HUES48 (cell line): Measurements from ENCODE around the gene NRG3.

Source experiments
- H3K27ac ChIP-seq: one replicate; pipeline ENCODE4 v1.7.0; 2013; ENCODE audit warnings: low read depth, low read length, inconsistent platforms
- H3K27me3 ChIP-seq: 2 replicates; pipeline ENCODE4 v1.6.1; 2013; ENCODE audit warnings: mild to moderate bottlenecking, low read length; ENCODE audit not compliant: control insufficient read depth, insufficient read depth
- H3K36me3 ChIP-seq: 2 replicates; pipeline ENCODE4 v1.6.1; 2013; ENCODE audit warnings: low read length; ENCODE audit not compliant: control insufficient read depth, insufficient read depth
- H3K4me1 ChIP-seq: 2 replicates; pipeline ENCODE4 v1.6.1; 2013; ENCODE audit warnings: mild to moderate bottlenecking, low read length; ENCODE audit not compliant: control insufficient read depth, insufficient read depth
- H3K4me3 ChIP-seq: 2 replicates; pipeline ENCODE4 v1.5.1; 2013; ENCODE audit warnings: mild to moderate bottlenecking, low read depth, low read length
- H3K9ac ChIP-seq: 2 replicates; pipeline ENCODE4 v1.6.1; 2013; ENCODE audit warnings: mild to moderate bottlenecking, low read depth, low read length, moderate library complexity
- H3K9me3 ChIP-seq: 2 replicates; pipeline ENCODE4 v1.6.1; 2013; ENCODE audit warnings: low read length; ENCODE audit not compliant: control insufficient read depth, insufficient read depth

The NRG3 gene

GRCh38 chr10:82453678-82454293 is 578.8 kb downstream of the NRG3 start:
- no peaks in the 10 kb centered on the region for H3K36me3 ChIP-seq
- no peaks in the 10 kb centered on the region for H3K9me3 ChIP-seq
- H3K4me1 ChIP-seq: no peaks in the 10 kb centered on the region
- no peak overlapping the region for H3K4me3 ChIP-seq
- H3K27ac ChIP-seq: no peak overlapping the region
- no peaks in the 10 kb centered on the region for H3K27me3 ChIP-seq
- H3K9ac ChIP-seq: no peak overlapping the region

GRCh38 chr10:82462910-82463551 is 588.0 kb downstream of the NRG3 start:
- Histone ChIP-seq H3K9ac (no peak overlapping the region), H3K27me3 (no peaks in the 10 kb centered on the region), H3K4me1 (no peaks in the 10 kb centered on the region), H3K4me3 (no peak overlapping the region), H3K27ac (no peak overlapping the region), H3K9me3 (no peaks in the 10 kb centered on the region), H3K36me3 (no peaks in the 10 kb centered on the region)

GRCh38 chr10:82463614-82464013 is 588.6 kb downstream of the NRG3 start:
- no peak overlapping the region for H3K27ac ChIP-seq
- H3K9me3 ChIP-seq: no peaks in the 10 kb centered on the region
- H3K4me1 ChIP-seq: peaks cover 4% of the 10 kb centered on the region
- H3K4me3 ChIP-seq: no peak overlapping the region
- H3K9ac ChIP-seq: no peak overlapping the region
- H3K36me3 ChIP-seq: no peaks in the 10 kb centered on the region
- no peaks in the 10 kb centered on the region for H3K27me3 ChIP-seq

- Histone ChIP-seq H3K27ac (no peak overlapping the region), H3K9ac (no peak overlapping the region), H3K9me3 (no peaks in the 10 kb centered on the region), H3K4me1 (peaks cover 11% of the 10 kb centered on the region), H3K4me3 (no peak overlapping the region), H3K27me3 (no peaks in the 10 kb centered on the region), H3K36me3 (no peaks in the 10 kb centered on the region)
Measured at GRCh38 chr10:82464191-82464818, 589.3 kb downstream of the NRG3 start.

- Histone ChIP-seq H3K27ac (no peak overlapping the region), H3K27me3 (no peaks in the 10 kb centered on the region), H3K4me1 (peaks cover 14% of the 10 kb centered on the region), H3K4me3 (no peak overlapping the region), H3K36me3 (no peaks in the 10 kb centered on the region), H3K9ac (no peak overlapping the region), H3K9me3 (no peaks in the 10 kb centered on the region)
Measured at GRCh38 chr10:82464966-82465365, 590.0 kb downstream of the NRG3 start.

GRCh38 chr10:82468453-82468852 is 593.5 kb downstream of the NRG3 start:
- Histone ChIP-seq H3K4me3 (no peak overlapping the region), H3K4me1 (peaks cover 14% of the 10 kb centered on the region), H3K36me3 (no peaks in the 10 kb centered on the region), H3K9ac (no peak overlapping the region), H3K9me3 (no peaks in the 10 kb centered on the region), H3K27ac (no peak overlapping the region), H3K27me3 (no peaks in the 10 kb centered on the region)

GRCh38 chr10:82472406-82473335 is 597.7 kb downstream of the NRG3 start:
- H3K27me3 ChIP-seq: no peaks in the 10 kb centered on the region
- H3K9me3 ChIP-seq: no peaks in the 10 kb centered on the region
- no peak overlapping the region for H3K27ac ChIP-seq
- peaks cover 14% of the 10 kb centered on the region for H3K4me1 ChIP-seq
- H3K9ac ChIP-seq: no peak overlapping the region
- H3K4me3 ChIP-seq: no peak overlapping the region
- no peaks in the 10 kb centered on the region for H3K36me3 ChIP-seq

GRCh38 chr10:82477776-82478175 is 602.8 kb downstream of the NRG3 start:
- Histone ChIP-seq H3K27ac (no peak overlapping the region), H3K9me3 (no peaks in the 10 kb centered on the region), H3K36me3 (no peaks in the 10 kb centered on the region), H3K4me3 (no peak overlapping the region), H3K4me1 (no peaks in the 10 kb centered on the region), H3K27me3 (no peaks in the 10 kb centered on the region), H3K9ac (no peak overlapping the region)

- Histone ChIP-seq H3K4me1 (no peaks in the 10 kb centered on the region), H3K27me3 (no peaks in the 10 kb centered on the region), H3K4me3 (no peak overlapping the region), H3K36me3 (no peaks in the 10 kb centered on the region), H3K9me3 (no peaks in the 10 kb centered on the region), H3K9ac (no peak overlapping the region), H3K27ac (no peak overlapping the region)
Measured at GRCh38 chr10:82492647-82493046, 617.7 kb downstream of the NRG3 start.

GRCh38 chr10:82496114-82496513 is 621.1 kb downstream of the NRG3 start:
- Histone ChIP-seq H3K36me3 (no peaks in the 10 kb centered on the region), H3K27me3 (no peaks in the 10 kb centered on the region), H3K4me3 (no peak overlapping the region), H3K9me3 (no peaks in the 10 kb centered on the region), H3K9ac (no peak overlapping the region), H3K27ac (no peak overlapping the region), H3K4me1 (no peaks in the 10 kb centered on the region)
